Activated T-helper 1 cell treated with anti-CD3 and anti-CD28 coated beads, Interleukin-12 subunit alpha, Interleukin-12 subunit beta, Interleukin-2, Interleukin-4 antibody, amounts not matched to agents 30 ng/mL and 10 ng/mL and 1 ng/mL, durations not matched to agents 14 hours and 24 hours and 36 hours (primary cell): ENCODE measurements around the gene USP24. TPM values are rescaled to one million over a fixed set of nuclear protein-coding genes. Genes with fewer than 3 reads are reported as not detected.

ENCODE experiments used
- DNase-seq: peaks from one replicate; pipeline ENCODE4 v3.0.0; 2021; ENCODE audit warnings: low spot score
- H3K27ac Mint-ChIP-seq: one replicate; pipeline ENCODE4 v1.8.0; 2021; ENCODE audit warnings: mild to moderate bottlenecking, mixed read lengths
- H3K27me3 Mint-ChIP-seq: one replicate; pipeline ENCODE4 v1.8.0; 2022; ENCODE audit warnings: mild to moderate bottlenecking, moderate library complexity, mixed read lengths; ENCODE audit not compliant: insufficient read depth
- H3K36me3 Mint-ChIP-seq: one replicate; pipeline ENCODE4 v1.8.0; 2021; ENCODE audit warnings: low read depth, mixed read lengths
- H3K4me1 Mint-ChIP-seq: one replicate; pipeline ENCODE4 v1.8.0; 2021; ENCODE audit warnings: low read depth, mixed read lengths
- H3K4me3 Mint-ChIP-seq: one replicate; pipeline ENCODE4 v1.8.0; 2021; ENCODE audit warnings: mild to moderate bottlenecking, moderate library complexity, mixed read lengths
- H3K9me3 Mint-ChIP-seq: one replicate; pipeline ENCODE4 v1.8.0; 2021; ENCODE audit warnings: mixed read lengths
- intact Hi-C: fragments of 100-400 bp; cut with micrococcal nuclease; formaldehyde crosslinking; loops from one replicate; pipeline ENCODE4 v1.15.1; 2024
- total RNA-seq: library from RNA; stranded (reverse); gene quantifications from 2 replicates; pipeline ENCODE4 v1.2.3, GENCODE V29; 2022

USP24 gene
- total RNA-seq, 1 donor from 2014 or later, result 58.6 TPM

DNA sequence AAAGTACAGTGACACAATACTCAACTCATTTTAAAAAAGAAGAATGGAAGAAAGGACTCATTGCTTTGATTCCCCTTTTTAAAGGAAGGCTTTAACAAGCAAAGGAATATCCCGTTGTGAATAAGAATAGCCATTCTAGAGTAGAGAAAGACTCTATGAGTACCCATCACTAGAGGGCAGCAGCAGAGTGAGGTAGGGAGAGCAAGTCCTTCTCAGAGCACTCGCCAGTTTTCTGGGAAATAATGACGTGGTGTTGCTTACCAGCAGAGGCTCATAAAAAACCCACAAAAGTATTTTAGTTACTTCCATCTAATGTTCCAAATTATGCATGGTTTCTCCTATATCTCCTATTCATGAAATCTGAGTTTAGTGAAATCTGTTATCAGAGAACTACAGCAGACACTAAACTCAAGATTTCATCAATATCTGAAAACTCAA is 74.6 kb downstream of the USP24 start:
- peaks cover 24% of the 10 kb centered on the region for H3K36me3 Mint-ChIP-seq
- DNase-seq, result peak; percentile 66
- intact Hi-C loops, result loop anchor here (1.0 to 10.0 kb wide), 7 partner anchors 11 to 1444 kb away; no protein-coding TSS in a partner anchor
- peaks cover 23% of the 10 kb centered on the region for H3K4me1 Mint-ChIP-seq
- no peaks in the 10 kb centered on the region for H3K27me3 Mint-ChIP-seq
- H3K27ac Mint-ChIP-seq, result peak overlapping the region; percentile 51
- no peak overlapping the region for H3K4me3 Mint-ChIP-seq
- H3K9me3 Mint-ChIP-seq, result no peaks in the 10 kb centered on the region

GRCh38 chr1:55140137-55140536 is 75.0 kb downstream of the USP24 start:
- Mint-ChIP-seq H3K9me3 (no peaks in the 10 kb centered on the region), H3K36me3 (peaks cover 26% of the 10 kb centered on the region), H3K27ac (no peak overlapping the region), H3K4me1 (peaks cover 23% of the 10 kb centered on the region), H3K4me3 (no peak overlapping the region), H3K27me3 (no peaks in the 10 kb centered on the region)
- intact Hi-C loops, result loop anchor here (1.0 to 10.0 kb wide), 7 partner anchors 11 to 1445 kb away; no protein-coding TSS in a partner anchor
- no peak for DNase-seq

GRCh38 chr1:55138823-55139222 is 76.3 kb downstream of the USP24 start:
- intact Hi-C loops, result no loop called here
- no peak for DNase-seq
- H3K36me3 Mint-ChIP-seq, result peaks cover 31% of the 10 kb centered on the region
- H3K27me3 Mint-ChIP-seq, result no peaks in the 10 kb centered on the region
- H3K9me3 Mint-ChIP-seq, result no peaks in the 10 kb centered on the region
- peaks cover 23% of the 10 kb centered on the region for H3K4me1 Mint-ChIP-seq
- no peak overlapping the region for H3K4me3 Mint-ChIP-seq
- H3K27ac Mint-ChIP-seq, result no peak overlapping the region

DNA sequence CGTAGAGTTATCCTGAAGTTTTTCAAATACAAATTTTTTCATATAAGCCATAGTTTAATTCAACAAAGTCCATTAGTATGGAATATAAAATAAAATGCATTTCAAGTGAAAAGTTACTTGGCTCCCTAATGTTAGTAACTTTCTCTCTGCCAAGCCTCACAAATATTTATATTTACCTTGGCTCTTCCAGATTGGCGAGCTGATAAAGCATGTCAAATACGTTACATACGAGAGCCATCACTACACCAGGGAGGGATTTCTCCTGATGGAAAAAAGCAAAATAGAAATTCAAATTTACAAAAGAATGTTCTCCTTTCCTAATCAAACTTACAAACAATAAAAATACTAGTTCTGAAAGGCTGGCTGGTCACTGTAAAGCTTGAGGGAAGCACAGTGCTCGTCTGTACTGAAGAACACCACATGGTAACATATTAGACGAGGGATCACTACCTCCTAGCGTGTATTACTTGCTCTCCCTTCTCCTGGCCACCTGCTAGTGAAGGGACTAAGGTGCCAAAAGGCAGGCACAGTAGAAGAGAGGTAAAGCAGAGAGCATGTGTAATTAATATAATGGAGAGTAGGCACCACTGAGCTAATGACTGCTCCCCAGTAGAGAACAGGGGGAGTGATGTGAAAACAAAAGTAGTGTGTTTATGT is 80.9 kb downstream of the USP24 start:
- H3K9me3 Mint-ChIP-seq, result no peaks in the 10 kb centered on the region
- H3K4me3 Mint-ChIP-seq, result no peak overlapping the region
- no peaks in the 10 kb centered on the region for H3K27me3 Mint-ChIP-seq
- intact Hi-C loops, result no loop called here
- DNase-seq, result no peak
- peaks cover 12% of the 10 kb centered on the region for H3K4me1 Mint-ChIP-seq
- peaks cover 41% of the 10 kb centered on the region for H3K36me3 Mint-ChIP-seq
- no peak overlapping the region for H3K27ac Mint-ChIP-seq

GRCh38 chr1:55131801-55132200 is 83.4 kb downstream of the USP24 start:
- Mint-ChIP-seq H3K27me3 (no peaks in the 10 kb centered on the region), H3K4me1 (peaks cover 27% of the 10 kb centered on the region), H3K4me3 (no peak overlapping the region), H3K27ac (no peak overlapping the region), H3K36me3 (peaks cover 53% of the 10 kb centered on the region), H3K9me3 (peaks cover 4% of the 10 kb centered on the region)
- DNase-seq, result no peak
- intact Hi-C loops, result no loop called here

DNA sequence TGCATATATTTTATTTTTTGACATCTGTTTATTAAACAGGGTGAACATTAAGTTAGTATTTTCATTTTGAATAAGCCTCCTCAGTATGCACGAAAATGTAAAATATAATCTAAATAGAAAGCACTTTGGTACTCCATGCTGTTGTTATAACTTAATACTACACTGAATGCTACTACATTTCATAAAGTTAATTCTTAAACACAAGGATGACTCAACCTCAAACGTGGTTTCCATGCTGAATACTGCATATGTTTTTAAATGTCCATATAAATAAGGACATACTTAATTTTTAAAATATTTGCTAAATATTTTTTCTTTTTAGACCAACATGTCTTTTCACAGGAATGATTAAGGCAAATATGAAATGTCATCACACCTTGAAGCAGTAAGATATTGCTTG is 83.9 kb downstream of the USP24 start:
- no peaks in the 10 kb centered on the region for H3K27me3 Mint-ChIP-seq
- H3K27ac Mint-ChIP-seq, result no peak overlapping the region
- H3K4me3 Mint-ChIP-seq, result no peak overlapping the region
- H3K4me1 Mint-ChIP-seq, result peaks cover 27% of the 10 kb centered on the region
- no peak for DNase-seq
- intact Hi-C loops, result no loop called here
- H3K9me3 Mint-ChIP-seq, result peaks cover 4% of the 10 kb centered on the region
- H3K36me3 Mint-ChIP-seq, result peaks cover 58% of the 10 kb centered on the region

DNA sequence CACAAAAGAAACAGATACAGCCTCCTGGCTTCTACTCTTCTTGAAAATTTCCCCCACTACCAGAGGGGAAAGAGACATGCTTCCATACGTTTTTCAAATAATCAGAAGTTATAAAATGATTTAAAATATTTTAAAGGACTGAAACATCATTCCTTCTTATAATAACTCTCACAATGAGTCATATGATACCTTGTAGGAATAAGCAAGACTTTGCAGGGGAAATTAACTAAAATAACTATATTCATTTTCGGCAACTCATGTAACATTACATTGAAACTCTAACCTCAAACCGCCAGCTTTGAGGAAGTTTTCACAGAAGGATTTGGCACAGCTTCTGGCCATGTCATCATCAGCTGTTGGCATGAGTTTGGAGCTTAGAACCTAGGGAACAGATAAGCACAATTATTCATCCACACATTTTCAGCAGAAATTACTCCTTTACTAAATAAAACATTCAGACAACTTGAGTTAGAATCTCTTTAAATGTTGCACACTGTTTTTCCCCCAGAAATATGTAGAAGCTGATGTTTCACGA is 85.9 kb downstream of the USP24 start:
- no peak for DNase-seq
- no peak overlapping the region for H3K4me3 Mint-ChIP-seq
- H3K36me3 Mint-ChIP-seq, result peaks cover 59% of the 10 kb centered on the region
- no peak overlapping the region for H3K27ac Mint-ChIP-seq
- peaks cover 4% of the 10 kb centered on the region for H3K9me3 Mint-ChIP-seq
- H3K4me1 Mint-ChIP-seq, result peaks cover 31% of the 10 kb centered on the region
- intact Hi-C loops, result loop anchor here (5.0 kb wide), 2 partner anchors 42 to 57 kb away; no protein-coding TSS in a partner anchor
- H3K27me3 Mint-ChIP-seq, result no peaks in the 10 kb centered on the region

DNA sequence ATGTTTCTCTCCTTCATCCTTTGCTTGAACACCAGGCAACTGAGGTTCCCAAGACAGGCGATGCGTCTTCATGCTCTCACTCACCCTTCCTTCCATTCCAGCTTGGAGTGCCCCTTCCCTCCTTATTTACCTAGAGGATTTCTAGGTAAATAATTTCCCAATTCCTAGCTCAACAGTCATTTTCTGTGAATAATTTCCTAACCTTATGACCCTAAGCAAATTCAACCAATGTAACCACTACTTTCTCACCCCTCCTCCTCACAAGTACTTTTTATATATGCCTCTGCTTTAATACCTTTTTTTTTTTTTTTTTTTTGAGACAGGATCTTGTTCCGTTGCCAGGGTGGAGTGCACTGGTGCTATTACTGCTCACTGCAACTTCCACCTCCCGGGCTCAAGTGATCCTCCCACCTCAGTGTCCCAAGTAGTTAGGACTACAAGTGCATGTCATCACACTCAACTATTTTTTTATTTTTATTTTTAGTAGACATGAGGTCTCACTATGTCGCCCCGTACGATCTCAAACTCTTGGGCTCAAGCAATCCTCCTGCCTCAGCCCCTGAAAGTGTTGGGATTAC is 86.7 kb downstream of the USP24 start:
- no peak for DNase-seq
- intact Hi-C loops, result loop anchor here (1.0 to 5.0 kb wide), 5 partner anchors 12 to 149 kb away; partner anchors contain the start of gene USP24
- H3K36me3 Mint-ChIP-seq, result peaks cover 54% of the 10 kb centered on the region
- H3K4me1 Mint-ChIP-seq, result peaks cover 31% of the 10 kb centered on the region
- peak overlapping the region; percentile 69 for H3K27ac Mint-ChIP-seq
- no peaks in the 10 kb centered on the region for H3K27me3 Mint-ChIP-seq
- H3K4me3 Mint-ChIP-seq, result peak overlapping the region; percentile 8
- peaks cover 4% of the 10 kb centered on the region for H3K9me3 Mint-ChIP-seq

DNA sequence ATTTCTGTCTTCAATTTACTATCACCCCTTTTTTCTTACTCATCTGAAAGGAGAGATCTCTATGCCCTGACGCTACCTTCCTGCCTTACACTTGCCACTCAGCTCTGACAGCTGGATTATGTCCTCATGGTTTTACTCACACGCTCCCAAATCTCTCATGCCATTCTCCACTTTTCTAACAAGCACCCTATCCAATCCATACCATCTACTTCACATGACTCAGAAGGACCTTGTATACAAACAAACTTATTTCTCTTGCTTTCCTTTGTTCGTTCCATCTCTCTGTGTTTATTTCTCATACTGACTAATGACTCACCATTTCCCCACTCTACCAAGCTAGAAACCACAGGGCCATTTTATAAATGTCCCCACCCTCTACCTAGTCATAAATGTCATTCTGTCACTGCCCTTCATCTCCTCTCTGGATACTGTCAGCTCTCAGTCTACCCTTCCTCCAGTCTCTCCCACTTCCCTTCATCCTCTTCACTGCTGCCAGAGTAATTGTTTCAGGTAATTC is 87.3 kb downstream of the USP24 start:
- H3K27me3 Mint-ChIP-seq, result no peaks in the 10 kb centered on the region
- peak overlapping the region; percentile 8 for H3K4me3 Mint-ChIP-seq
- peaks cover 59% of the 10 kb centered on the region for H3K36me3 Mint-ChIP-seq
- intact Hi-C loops, result loop anchor here (1.0 to 5.0 kb wide), 5 partner anchors 12 to 149 kb away; partner anchors contain the start of gene USP24
- peaks cover 4% of the 10 kb centered on the region for H3K9me3 Mint-ChIP-seq
- peak overlapping the region; percentile 69 for H3K27ac Mint-ChIP-seq
- H3K4me1 Mint-ChIP-seq, result peaks cover 31% of the 10 kb centered on the region
- no peak for DNase-seq

- H3K9me3 Mint-ChIP-seq, result peaks cover 4% of the 10 kb centered on the region
- no peak overlapping the region for H3K4me3 Mint-ChIP-seq
- H3K27me3 Mint-ChIP-seq, result no peaks in the 10 kb centered on the region
- no peak for DNase-seq
- H3K36me3 Mint-ChIP-seq, result peaks cover 65% of the 10 kb centered on the region
- intact Hi-C loops, result no loop called here
- H3K4me1 Mint-ChIP-seq, result peaks cover 22% of the 10 kb centered on the region
- H3K27ac Mint-ChIP-seq, result peak overlapping the region; percentile 11
These were observed 90.7 kb downstream of the USP24 start for GRCh38 chr1:55124470-55124869.

DNA sequence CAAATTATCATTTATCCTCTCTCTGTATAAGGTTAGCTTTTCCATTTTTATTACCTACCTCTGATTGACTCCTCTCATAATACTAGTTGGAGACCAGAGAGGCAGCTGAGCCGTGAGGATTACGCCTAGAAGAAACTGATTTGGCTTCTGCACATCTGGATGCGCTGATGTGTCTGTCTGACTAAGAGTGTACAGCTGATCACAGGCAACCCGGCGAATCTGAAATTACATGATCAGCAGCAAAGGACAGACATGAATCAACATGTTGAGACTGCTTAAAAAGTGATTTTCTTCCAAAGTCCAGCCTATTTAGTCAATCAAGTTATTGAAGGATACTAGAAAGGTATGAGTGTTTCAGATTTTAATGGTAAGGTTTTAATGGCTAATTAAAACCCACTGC is 94.6 kb downstream of the USP24 start:
- H3K4me1 Mint-ChIP-seq, result peaks cover 25% of the 10 kb centered on the region
- no peak for DNase-seq
- H3K27me3 Mint-ChIP-seq, result no peaks in the 10 kb centered on the region
- intact Hi-C loops, result no loop called here
- no peak overlapping the region for H3K4me3 Mint-ChIP-seq
- no peaks in the 10 kb centered on the region for H3K9me3 Mint-ChIP-seq
- H3K27ac Mint-ChIP-seq, result no peak overlapping the region
- peaks cover 74% of the 10 kb centered on the region for H3K36me3 Mint-ChIP-seq

GRCh38 chr1:55118651-55119329 is 96.4 kb downstream of the USP24 start:
- peaks cover 20% of the 10 kb centered on the region for H3K4me1 Mint-ChIP-seq
- H3K27me3 Mint-ChIP-seq, result no peaks in the 10 kb centered on the region
- no peak overlapping the region for H3K27ac Mint-ChIP-seq
- H3K36me3 Mint-ChIP-seq, result peaks cover 80% of the 10 kb centered on the region
- intact Hi-C loops, result no loop called here
- H3K4me3 Mint-ChIP-seq, result no peak overlapping the region
- no peak for DNase-seq
- peaks cover 11% of the 10 kb centered on the region for H3K9me3 Mint-ChIP-seq
